HG02623 (cell line): Measurements from ENCODE around the gene PDCD2L.
A peak's percentile ranks its signal among the peaks of the same experiment; 100 is the strongest.
"Not testable (repeated sequence)": the region's sequence is repeated elsewhere in the genome, so short reads cannot be mapped to it uniquely, and the experiment has no call there.

Experiments
- ATAC-seq: cut with Tn5 transposase; IDR thresholded peaks from one replicate; pipeline ENCODE4 v1.9.1; 2021; ENCODE audit warnings: moderate library complexity; ENCODE audit not compliant: unreplicated experiment

Gene PDCD2L, protein sequence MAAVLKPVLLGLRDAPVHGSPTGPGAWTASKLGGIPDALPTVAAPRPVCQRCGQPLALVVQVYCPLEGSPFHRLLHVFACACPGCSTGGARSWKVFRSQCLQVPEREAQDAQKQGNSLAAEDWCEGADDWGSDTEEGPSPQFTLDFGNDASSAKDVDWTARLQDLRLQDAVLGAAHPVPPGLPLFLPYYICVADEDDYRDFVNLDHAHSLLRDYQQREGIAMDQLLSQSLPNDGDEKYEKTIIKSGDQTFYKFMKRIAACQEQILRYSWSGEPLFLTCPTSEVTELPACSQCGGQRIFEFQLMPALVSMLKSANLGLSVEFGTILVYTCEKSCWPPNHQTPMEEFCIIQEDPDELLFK

DNA sequence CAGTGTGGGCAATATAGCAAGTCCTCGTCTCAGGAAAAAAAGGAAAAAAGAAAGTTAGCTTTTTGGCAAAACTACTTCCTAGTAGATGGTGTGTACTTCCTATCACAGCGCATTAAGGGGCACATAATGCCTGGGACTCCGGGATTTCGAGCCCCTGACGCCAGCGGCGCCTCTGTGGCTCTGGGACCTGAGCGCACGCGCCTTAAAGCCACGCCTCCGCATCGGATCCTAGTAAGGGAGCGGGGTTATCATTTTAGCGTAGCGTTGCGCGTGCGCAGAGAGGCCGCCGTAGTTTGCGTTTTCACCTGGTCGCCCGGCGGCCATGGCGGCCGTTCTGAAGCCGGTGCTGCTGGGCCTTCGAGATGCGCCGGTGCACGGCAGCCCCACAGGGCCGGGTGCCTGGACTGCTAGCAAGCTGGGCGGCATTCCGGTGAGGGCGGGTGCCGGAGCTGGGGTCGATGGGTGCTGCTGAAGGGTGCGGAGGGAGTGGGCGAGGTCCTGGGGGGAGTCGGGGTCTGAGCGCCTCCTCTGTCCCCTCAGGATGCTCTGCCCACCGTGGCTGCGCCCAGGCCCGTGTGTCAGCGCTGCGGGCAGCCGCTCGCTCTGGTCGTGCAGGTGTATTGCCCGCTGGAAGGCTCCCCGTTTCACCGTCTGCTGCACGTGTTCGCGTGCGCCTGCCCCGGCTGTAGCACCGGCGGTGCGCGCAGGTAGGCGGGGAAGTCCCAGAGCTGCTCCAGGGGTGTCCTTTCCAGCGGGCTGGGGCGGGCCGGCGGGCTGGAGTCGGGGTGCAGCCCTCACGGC, at the start of gene PDCD2L:
Gene PDCD2L (plus strand): TSS at position 291 of the 801 bp plus-strand sequence. CDS start 32 bp downstream, at position 323.
- peak; percentile 77 for ATAC-seq

DNA sequence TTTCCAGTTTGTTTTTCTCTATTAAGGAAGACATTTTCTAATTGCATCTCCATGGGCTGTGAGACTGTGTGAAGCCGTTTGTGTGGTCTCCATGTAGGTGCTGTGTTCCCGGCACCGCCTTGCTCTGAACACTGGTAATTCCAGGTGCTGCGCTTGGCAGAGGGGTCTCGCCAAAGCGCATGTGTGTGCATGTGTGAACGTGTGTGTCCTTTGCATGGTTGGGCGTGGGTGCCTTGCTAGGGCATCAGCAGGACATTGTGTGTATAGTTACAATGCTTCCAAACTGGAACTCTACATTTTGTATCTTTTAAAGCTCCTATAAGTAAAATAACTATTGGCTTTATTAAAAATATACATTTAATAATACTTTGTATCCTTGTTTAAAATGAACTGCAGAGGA, 49.0 kb upstream of the PDCD2L start:
- no peak for ATAC-seq

DNA sequence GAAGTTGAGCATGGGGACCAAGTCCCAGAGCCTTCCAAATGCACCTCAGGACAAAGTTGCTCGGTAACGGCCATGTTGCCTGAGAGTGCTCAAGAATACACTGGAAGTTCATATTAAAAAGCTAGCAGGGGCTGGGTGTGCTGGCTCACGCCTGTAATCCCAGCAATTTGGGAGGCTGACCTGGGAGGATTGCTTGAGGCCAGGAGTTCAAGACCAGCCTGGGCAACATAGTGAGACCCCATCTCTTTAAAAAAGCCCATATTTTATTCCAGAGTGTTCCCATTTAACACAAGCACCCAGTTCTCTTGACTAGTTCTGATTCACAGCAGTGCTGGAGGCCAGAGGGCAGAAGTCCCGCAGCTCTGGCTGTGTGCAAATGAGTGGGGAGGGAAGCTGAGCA, 47.3 kb upstream of the PDCD2L start:
- ATAC-seq, result no peak

DNA sequence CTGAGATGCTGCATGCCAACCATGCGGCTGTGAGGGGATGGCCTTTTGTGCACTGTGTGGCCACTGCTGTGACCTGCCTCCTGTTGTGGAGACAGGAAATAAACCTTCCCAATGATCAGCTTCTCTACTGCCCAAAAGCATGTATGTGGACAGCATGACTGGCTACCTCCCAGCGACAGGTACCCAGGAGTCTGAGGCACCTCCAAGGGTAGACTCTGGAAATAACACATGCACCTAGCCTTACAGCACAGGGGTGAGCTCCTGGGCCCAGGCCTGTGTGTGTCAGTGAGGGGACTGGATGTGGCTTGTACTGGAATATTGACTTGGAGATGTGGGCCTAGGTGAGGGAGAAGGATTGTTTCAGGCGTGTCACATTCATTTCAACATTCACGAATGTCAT, 46.8 kb upstream of the PDCD2L start:
- ATAC-seq, result no peak

DNA sequence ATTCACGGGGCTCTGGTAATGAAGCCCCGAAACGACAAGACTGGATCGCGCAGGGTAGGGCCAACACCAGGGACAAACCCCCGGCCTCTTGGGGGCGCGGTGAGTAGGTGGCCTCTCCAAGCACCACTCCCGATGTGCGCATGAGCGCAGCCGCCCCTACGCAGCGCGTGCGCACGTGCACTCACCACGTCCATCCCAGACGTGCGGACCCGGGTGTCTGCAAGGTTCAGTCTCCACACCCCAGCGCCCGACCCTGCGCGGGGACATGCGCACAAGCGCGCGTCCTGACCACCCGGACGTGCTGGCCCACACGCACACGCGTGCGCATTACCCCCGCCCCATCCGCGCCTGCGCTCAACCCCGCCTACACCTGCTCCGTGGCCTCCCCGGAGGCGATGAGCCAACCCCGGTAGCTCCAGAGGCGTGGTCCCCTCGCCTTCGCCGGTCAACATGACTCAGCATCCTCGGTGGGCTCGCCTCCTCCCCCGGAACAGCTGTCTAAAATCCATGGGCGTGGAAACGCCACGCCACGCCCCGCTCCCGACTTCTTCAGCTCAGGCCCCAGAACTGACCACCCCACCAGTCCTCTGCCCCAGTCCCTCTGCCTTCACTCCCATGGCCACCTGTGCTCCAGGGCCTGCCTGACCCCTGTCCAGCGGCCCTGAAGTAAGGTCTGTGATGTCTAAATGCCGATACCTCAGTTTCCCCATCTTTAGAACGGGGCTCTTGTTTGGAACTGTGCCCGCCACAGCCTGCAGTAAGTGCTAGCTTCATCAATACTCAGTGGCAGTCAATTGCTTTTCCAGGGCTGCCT, 44.9 kb upstream of the PDCD2L start:
- ATAC-seq, result peak; percentile 87

DNA sequence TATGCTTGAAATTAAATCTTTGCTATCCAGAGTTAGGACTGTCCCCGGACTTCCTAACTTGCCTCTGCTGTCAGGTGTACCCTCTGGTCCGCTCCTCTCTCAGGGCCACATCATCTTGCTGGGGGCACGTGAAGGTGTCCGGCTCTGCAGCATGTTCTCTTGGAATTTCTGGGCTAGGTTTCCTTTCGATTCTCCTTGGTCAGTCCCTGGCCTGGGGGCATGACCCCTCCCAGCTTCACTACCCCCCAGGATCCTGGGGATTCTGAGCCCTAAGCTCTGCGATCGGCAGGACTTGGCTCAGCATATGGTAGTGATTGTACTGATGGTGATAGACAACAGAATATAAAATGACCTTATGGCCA, 44.3 kb upstream of the PDCD2L start:
- no peak for ATAC-seq

DNA sequence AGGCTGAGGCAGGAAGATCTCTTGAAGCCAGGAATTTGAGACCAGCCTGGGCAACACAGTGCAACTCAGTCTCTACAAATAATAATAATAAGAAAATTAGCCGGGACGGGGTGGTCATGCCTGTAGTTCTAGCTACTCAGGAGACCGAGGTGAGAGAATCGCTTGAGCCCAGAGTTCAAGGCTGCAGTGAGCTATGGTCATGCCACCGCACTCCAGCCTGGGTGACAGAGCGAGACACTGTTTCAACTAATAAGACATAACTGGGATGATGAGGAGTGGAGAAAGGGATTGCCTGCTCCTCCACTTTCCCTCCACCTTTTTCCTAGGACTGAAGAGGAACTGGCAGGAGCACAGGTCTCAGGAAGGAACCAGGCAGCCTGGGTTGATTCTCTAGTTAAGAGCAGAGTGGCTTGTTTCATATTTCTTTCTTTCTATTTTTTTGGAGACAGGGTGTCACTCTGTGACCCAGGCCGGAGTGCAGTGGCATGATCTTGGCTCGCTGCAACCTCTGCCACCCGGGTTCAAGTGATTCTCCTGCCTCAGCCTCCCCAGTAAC, 43.8 kb upstream of the PDCD2L start:
- ATAC-seq, result no peak

DNA sequence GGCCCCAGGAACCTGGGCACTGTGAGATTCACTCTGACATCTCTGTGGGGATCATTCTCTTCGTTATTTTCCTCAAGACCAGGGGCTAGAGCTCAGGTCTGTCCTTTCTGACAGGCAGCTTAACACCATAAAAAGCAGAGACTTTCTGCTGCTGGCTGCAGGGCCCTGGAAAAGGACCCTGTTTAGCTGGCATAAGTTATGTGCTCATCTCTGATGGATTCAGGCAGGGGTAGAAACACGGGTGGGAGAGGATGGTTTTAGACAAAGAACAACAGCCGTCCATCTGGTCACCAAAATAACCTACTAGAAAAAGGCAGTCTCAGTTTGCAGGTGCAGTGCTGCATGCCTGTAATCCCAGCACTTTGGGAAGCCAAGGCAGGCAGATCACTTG, 41.5 kb upstream of the PDCD2L start:
- ATAC-seq, result no peak

DNA sequence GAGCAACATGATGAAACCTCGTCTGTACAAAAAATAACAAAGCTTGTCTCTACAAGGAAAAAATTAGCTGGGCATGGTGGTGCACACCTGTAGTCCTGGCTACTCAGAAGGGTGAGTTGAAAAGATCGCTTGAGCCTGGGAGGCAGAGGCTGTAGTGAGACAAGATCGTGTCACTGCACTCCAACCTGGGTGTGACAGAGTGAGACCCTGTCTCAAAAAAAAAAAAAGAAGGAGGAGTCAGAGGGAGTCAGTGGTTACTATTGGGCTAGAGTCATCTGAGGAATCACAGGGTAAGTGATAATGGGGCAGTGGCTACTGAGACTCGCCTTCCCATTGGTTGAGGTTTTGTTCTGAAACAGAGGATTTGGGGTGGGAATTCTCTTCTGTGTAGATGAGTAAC, 41.1 kb upstream of the PDCD2L start:
- no peak for ATAC-seq

DNA sequence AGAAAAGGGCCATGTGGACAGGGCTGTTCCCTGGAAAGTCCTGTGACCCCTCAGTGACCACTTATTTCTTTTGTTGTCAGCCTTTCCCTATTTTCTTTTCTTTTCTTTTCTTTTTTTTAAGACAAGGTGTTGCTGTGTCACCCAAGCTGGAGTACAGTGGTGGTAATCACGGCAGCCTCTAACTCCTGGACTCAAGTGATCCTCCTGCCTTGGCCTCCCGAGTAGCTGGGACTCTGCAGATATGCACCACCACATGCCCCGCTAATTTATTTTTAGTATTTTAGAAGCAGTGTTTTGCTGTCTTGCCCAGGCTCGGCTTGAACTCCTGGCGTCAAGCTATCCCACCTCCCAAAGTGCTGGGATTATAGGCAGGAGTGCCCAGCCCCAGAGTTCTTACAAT, 40.3 kb upstream of the PDCD2L start:
- ATAC-seq, result no peak

DNA sequence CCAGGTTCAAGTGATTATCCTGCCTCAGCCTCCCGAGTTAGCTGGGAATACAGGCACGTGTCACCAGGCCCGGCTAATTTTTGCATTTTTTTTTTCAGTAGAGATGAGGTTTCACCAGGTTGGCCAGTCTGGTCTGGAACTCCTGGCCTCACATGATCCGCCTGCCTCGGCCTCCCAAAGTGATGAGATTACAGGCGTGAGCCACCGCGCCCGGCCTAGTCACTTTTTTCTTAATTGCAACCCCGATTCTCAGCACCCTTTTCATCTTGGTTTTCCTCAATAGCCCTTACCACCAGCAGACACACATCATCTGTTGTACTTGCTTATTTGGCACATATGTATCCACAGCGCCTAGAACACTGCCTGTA, 39.8 kb upstream of the PDCD2L start:
- ATAC-seq, result no peak

DNA sequence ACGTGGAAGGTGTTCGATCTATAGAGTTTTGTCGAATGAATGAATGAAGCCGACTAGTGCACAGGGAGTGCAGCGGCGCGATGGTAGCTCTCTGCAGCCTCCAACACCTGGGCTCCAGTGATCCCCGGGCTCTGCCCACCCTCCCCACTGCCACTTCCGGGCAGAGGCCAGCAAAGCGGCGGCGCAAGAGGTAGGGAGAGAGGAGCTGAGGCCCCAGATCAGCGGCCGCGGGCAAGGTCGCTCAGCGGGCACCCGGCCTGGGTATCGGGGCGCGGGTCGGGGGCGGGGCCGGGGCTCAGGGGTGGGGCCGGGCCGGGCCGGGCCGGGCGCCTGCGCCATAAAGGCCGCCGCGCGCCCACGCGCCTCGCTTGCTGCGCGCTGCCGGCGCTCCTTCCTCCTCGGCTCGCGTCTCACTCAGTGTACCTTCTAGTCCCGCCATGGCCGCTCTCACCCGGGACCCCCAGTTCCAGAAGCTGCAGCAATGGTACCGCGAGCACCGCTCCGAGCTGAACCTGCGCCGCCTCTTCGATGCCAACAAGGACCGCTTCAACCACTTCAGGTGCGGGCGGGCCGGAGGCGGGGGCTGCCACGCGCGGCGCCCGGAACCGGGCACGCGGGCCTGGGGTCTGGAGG, 39.3 kb upstream of the PDCD2L start, which contains the start of gene GPI:
Gene GPI (plus strand): TSS at position 367 of the 633 bp plus-strand sequence. CDS start 71 bp downstream, at position 438.
- peak; percentile 59 for ATAC-seq

DNA sequence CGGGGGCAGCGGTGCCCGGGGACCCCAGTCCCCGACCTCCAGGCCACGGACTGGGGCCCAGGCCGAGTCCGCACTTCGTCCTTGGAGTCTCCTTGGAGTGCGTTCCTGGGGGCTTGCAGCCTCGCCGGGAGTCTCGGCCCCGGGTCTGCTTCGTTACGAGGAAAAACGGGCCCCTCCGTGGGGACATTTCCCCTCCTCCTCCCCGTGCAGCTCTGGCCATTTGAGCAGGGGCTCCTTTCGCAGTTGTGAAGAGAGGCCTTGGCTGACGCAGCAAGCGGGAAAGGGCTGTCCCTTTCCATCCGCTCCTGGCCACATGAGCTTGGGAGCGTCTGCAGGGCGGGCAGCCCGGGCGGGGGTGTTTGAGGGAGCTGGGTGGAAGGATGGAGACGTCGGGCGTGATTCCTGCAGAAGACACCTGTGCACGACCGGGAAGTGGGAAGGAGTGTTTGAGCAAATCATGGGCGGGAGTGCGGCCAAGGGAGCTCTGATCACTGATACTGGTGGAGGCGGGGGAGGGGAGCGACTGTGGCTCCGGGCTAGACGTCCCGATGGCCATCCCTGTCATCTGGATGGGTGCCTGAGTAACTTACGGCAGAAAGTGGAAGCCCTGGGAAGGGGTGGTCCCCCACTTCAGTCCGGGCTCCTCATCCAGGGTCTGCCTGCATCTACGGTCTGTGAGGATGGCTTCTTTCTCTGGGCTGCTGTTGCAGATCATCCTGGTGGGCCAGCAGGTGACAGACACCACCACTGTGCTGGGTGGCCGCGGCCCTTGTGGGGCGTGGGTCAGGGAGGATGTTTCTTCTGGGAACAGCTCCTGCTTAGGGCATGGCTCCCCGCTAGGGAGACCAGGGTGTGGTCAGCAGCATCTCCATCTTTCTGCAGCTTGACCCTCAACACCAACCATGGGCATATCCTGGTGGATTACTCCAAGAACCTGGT, 38.5 kb upstream of the PDCD2L start:
- no peak for ATAC-seq

DNA sequence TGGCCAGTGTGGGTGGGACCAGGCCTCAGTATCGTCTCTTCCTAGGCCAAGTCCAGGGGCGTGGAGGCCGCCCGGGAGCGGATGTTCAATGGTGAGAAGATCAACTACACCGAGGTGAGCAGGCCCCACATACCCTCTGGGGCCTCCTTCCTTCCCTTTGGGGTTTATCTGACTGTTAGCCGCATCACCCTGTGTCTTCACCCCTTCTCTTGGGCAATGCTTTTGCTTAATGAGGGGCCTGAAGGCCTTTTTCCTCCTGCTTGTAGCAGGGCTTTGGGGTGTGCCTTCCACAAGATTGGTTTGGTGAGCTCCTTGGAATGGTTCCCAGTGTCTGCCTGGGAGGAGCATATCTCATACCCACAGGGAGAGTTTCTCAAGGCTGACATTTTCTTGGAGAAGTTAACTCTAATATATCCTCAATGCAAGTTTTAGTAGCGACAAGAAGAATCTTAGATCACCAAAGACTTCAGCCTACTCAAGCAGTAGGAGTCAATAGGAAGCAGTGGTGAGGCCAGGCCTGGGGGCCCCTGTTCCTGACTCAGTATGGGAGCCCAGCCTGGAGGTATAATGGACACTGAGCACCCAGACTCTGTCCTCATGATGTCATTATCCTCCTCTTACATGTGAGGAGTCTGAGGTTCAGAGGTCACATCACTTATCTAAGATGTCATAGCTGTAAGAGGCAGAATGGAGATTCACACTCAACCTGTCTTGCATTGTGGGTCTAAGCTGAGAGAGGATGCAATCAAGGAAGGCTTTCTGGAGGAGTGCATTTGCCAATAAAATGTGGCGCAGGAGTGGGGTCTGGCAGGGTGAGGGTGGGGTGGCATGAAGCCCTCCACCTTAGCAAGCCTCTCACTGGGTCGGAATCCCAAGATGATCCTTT, 37.2 kb upstream of the PDCD2L start:
- ATAC-seq, result no peak

DNA sequence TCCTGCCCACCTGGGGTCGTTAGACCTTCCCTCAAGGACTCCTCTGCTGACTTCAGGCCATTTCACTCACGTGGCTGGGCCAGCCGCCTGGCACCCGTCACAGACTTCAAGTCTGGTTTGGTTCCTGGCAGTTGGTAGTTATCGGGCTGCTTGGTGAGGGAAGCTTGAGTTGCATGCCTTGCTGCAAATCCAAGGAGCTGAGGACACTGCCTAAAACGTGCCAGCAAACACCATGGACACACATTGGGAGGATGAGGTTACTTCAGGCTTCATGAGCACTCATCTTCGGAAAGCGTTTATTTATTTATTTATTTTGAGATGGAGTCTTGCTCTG, 36.6 kb upstream of the PDCD2L start:
- no peak for ATAC-seq

DNA sequence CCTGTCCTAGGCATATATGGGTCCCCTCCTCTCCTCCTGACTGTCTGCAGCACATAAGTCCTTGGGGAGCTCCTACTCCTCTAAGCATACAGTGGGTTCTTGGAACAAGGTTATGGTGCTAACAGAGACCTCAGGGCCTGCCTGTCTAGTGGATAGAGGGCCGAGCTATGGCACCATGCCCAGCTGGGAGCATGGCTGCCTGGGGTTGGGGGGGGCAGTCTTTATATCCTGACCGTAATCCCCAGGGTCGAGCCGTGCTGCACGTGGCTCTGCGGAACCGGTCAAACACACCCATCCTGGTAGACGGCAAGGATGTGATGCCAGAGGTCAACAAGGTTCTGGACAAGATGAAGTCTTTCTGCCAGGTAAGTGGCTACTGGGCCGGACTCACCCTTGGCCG, 35.9 kb upstream of the PDCD2L start:
- no peak for ATAC-seq

DNA sequence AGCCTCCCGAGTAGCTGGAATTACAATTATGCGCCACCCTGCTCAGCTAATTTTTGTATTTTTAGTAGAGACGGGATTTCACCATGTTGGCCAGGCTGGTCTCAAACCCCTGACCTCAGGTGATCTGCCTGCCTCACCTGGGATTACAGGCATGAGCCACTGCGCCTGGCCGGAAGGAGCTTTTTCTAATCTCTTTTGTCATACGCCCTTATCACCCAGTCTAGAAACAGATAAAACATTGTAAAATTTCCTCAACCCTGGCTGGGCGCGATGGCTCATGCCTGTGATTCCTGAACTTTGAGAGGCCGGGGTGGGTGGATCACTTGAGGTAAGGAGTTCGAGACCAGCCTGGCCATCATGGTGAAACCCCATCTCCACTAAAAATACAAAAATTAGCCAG, 35.0 kb upstream of the PDCD2L start:
- not testable (repeated sequence) for ATAC-seq

DNA sequence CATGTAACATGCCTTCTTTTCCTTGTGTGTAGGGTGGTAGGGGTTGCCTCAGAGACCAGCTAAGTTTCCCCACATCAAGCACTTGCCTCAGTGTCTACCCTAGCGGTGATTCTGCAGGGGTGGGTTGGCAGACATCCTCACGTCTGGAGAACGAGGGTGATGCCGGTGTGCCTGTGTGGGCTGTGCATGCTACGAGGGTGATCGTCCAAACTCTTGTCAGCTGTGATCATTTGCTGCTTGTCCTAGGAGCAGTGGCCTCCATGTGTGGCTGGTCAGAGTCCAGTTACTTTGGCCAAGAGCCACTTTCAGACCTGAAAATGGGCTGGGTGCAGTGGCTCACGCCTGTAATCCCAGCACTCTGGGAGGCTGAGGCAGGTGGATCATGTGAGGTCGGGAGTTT, 34.1 kb upstream of the PDCD2L start:
- ATAC-seq, result no peak

DNA sequence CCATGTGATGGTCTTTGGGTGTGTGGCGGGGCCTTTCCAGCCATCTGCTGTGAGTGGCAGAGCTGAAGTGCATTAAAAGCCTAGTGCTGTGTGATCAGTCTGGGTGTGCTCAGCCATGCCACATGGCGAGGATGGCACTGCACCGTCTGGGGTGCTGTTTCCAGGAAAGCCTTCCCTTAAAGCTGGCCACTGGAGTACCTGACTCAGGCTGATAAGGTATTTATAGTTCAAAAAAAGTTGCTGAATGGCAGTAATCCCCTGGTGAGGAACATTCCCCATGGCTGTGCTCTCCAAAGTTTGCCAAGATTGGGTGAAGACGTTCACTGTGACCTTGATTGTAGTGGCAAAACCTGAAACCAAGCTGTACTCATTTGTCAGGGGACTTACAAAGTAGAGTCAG, 33.2 kb upstream of the PDCD2L start:
- ATAC-seq, result no peak
